Activated naive CD4-positive, alpha-beta T cell treated with anti-CD3 and anti-CD28 coated beads, Interleukin-2, amount 10 ng/mL, durations not matched to agents 7 days and 5 days (primary cell): ENCODE measurements around the gene CNP.
A peak's percentile ranks its signal among the peaks of the same experiment; 100 is the strongest.

Experiments
- CTCF ChIA-PET: fragments of 350-600 bp; sonication (Branson Sonifier 250); formaldehyde crosslinking; loops from one replicate; lab custom pipeline; 2021; ENCODE audit warnings: antibody characterized with exemption; lab: Charles Lee
- DNase-seq: peaks from one replicate; pipeline ENCODE4 v3.0.0-alpha.2; 2020
- H3K27ac Mint-ChIP-seq: one replicate; pipeline ENCODE4 v1.8.0; 2021; ENCODE audit warnings: mild to moderate bottlenecking, moderate library complexity, mixed read lengths
- H3K27me3 Mint-ChIP-seq: one replicate; pipeline ENCODE4 v1.8.0; 2021; ENCODE audit warnings: mild to moderate bottlenecking, mixed read lengths
- H3K36me3 Mint-ChIP-seq: one replicate; pipeline ENCODE4 v1.8.0; 2021; ENCODE audit warnings: mixed read lengths
- H3K4me1 Mint-ChIP-seq: one replicate; pipeline ENCODE4 v1.8.0; 2021; ENCODE audit warnings: mixed read lengths
- H3K4me3 Mint-ChIP-seq: one replicate; pipeline ENCODE4 v1.8.0; 2021; ENCODE audit warnings: mild to moderate bottlenecking, moderate library complexity, mixed read lengths
- H3K9me3 Mint-ChIP-seq: one replicate; pipeline ENCODE4 v1.8.0; 2021; ENCODE audit warnings: mixed read lengths

CNP gene

GRCh38 chr17:41971721-41972523 is 5.3 kb downstream of the CNP start:
- CTCF ChIA-PET: no interaction called here
- Mint-ChIP-seq H3K4me3 (no peak overlapping the region), H3K36me3 (peaks cover 49% of the 10 kb centered on the region)

GRCh38 chr17:41972571-41973407 is 6.2 kb downstream of the CNP start:
- no peak overlapping the region for H3K4me3 Mint-ChIP-seq
- CTCF ChIA-PET: no interaction called here
- no peak overlapping the region for H3K27ac Mint-ChIP-seq
- H3K36me3 Mint-ChIP-seq: peaks cover 54% of the 10 kb centered on the region
- no peaks in the 10 kb centered on the region for H3K9me3 Mint-ChIP-seq
- no peaks in the 10 kb centered on the region for H3K27me3 Mint-ChIP-seq
- DNase-seq: no peak
- H3K4me1 Mint-ChIP-seq: peaks cover 28% of the 10 kb centered on the region

More at GRCh38 chr17:41971721-41972523, 5.3 kb downstream of the CNP start:
- H3K4me1 Mint-ChIP-seq: peaks cover 34% of the 10 kb centered on the region
- H3K27ac Mint-ChIP-seq: no peak overlapping the region
- no peak for DNase-seq
- H3K9me3 Mint-ChIP-seq: no peaks in the 10 kb centered on the region
- no peaks in the 10 kb centered on the region for H3K27me3 Mint-ChIP-seq

GRCh38 chr17:41973408-41973811 is 6.8 kb downstream of the CNP start:
- no peak for DNase-seq
- H3K36me3 Mint-ChIP-seq: peaks cover 52% of the 10 kb centered on the region
- peaks cover 22% of the 10 kb centered on the region for H3K4me1 Mint-ChIP-seq
- no peak overlapping the region for H3K27ac Mint-ChIP-seq
- no peaks in the 10 kb centered on the region for H3K9me3 Mint-ChIP-seq
- no peak overlapping the region for H3K4me3 Mint-ChIP-seq
- CTCF ChIA-PET: no interaction called here
- no peaks in the 10 kb centered on the region for H3K27me3 Mint-ChIP-seq

DNA sequence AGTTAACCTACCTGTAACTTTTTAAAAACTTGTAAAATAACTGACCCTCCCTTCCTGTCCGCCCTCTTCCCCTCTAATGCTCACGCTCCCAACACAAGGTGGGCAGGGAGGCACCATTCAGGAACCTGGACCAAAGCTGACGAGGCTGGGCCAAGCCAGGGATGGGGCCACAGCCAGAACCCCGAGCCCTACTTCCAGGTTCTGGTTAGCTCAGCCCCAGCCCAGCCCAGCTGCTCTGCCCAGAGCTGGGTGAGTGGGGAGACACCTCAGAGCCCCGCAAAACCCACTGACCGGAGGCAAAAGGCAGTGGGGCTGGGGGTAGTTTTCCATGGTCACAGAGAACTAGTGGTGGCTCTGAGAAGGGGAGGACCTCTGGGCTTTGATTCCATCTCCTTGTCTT is 7.4 kb downstream of the CNP start:
- Mint-ChIP-seq H3K4me3 (no peak overlapping the region), H3K36me3 (peaks cover 50% of the 10 kb centered on the region), H3K27ac (no peak overlapping the region), H3K4me1 (peaks cover 17% of the 10 kb centered on the region), H3K27me3 (no peaks in the 10 kb centered on the region), H3K9me3 (no peaks in the 10 kb centered on the region)
- CTCF ChIA-PET: no interaction called here
- DNase-seq: no peak

- peaks cover 10% of the 10 kb centered on the region for H3K4me1 Mint-ChIP-seq
- no peak for DNase-seq
- H3K27ac Mint-ChIP-seq: no peak overlapping the region
- H3K9me3 Mint-ChIP-seq: no peaks in the 10 kb centered on the region
- CTCF ChIA-PET: interaction anchor here (0.8 kb wide), 1 partner anchor 12 kb away, joined by 3 read pairs; no protein-coding TSS in a partner anchor
- H3K4me3 Mint-ChIP-seq: no peak overlapping the region
- H3K36me3 Mint-ChIP-seq: peaks cover 51% of the 10 kb centered on the region
- H3K27me3 Mint-ChIP-seq: no peaks in the 10 kb centered on the region
Observed at GRCh38 chr17:41974658-41975057, 8.1 kb downstream of the CNP start.

GRCh38 chr17:41975099-41976083 is 8.8 kb downstream of the CNP start:
- CTCF ChIA-PET: interaction anchor here (0.8 kb wide), 1 partner anchor 13 kb away, joined by 3 read pairs; no protein-coding TSS in a partner anchor
- H3K36me3 Mint-ChIP-seq: peaks cover 55% of the 10 kb centered on the region
- H3K4me3 Mint-ChIP-seq: no peak overlapping the region
- peaks cover 7% of the 10 kb centered on the region for H3K4me1 Mint-ChIP-seq
- DNase-seq: no peak
- no peaks in the 10 kb centered on the region for H3K9me3 Mint-ChIP-seq
- no peaks in the 10 kb centered on the region for H3K27me3 Mint-ChIP-seq
- no peak overlapping the region for H3K27ac Mint-ChIP-seq

DNA sequence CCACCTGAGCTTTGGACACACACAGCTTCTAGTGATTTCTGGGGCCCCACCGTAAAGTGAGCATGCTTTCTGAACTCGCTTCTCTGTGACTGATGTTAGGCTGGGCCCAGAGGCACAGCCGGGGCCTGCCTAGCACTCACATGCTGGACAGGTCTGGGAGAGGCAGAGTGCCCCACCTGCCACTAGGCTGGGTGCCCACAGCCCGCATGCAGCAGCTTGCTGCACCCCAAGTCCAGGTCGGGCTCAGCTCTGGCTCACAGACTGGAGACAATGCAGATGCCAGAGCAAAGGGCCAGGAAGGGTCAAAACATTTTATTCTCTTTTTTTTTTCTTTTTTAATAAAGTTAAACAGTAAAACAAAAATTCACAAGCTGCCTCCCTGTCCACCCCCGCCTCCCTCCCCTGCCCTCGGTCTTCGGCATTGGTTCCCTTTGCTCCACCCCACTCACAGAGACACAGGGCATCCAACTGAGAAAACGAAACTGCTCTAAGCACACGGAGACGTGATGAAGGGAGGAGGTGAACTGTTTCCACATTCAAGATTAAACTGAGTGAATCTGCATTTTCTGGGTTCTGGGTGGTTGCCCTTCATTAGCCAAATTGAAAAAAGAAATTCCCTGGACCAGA is 9.7 kb downstream of the CNP start:
- H3K4me1 Mint-ChIP-seq: peaks cover 3% of the 10 kb centered on the region
- no peaks in the 10 kb centered on the region for H3K27me3 Mint-ChIP-seq
- DNase-seq: no peak
- H3K36me3 Mint-ChIP-seq: peaks cover 59% of the 10 kb centered on the region
- H3K9me3 Mint-ChIP-seq: no peaks in the 10 kb centered on the region
- peak overlapping the region; percentile 39 for H3K27ac Mint-ChIP-seq
- no peak overlapping the region for H3K4me3 Mint-ChIP-seq
- CTCF ChIA-PET: no interaction called here

DNA sequence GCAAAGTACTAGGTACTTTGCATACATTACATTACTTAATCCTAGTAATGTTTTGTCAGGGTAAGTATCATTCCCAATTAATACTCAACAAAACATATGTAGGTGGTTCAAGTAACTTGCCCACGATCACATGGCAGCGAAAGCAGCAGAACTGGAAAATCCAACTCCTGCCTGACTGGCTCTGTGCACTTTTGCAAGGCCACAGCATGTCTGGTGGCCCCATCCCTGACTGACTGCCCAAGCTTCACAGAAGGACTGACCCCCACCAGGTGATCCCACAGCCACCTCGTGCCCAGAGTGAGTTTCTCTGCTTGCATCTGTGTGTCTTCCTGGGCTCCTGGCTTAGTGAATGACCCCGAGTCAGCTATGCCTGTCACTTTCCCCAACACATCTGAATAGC is 11.4 kb downstream of the CNP start:
- Mint-ChIP-seq H3K4me1 (no peaks in the 10 kb centered on the region), H3K36me3 (peaks cover 64% of the 10 kb centered on the region), H3K9me3 (no peaks in the 10 kb centered on the region), H3K27me3 (no peaks in the 10 kb centered on the region), H3K4me3 (no peak overlapping the region), H3K27ac (no peak overlapping the region)
- no peak for DNase-seq
- CTCF ChIA-PET: interaction anchor here (1.4 kb wide), 1 partner anchor 11 kb away, joined by 3 read pairs; the partner anchor contains the start of gene CNP

GRCh38 chr17:41982026-41982760 is 15.6 kb downstream of the CNP start:
- no peak overlapping the region for H3K4me3 Mint-ChIP-seq
- H3K9me3 Mint-ChIP-seq: no peaks in the 10 kb centered on the region
- no peak for DNase-seq
- H3K4me1 Mint-ChIP-seq: no peaks in the 10 kb centered on the region
- peaks cover 50% of the 10 kb centered on the region for H3K36me3 Mint-ChIP-seq
- H3K27ac Mint-ChIP-seq: peak overlapping the region; percentile 38
- no peaks in the 10 kb centered on the region for H3K27me3 Mint-ChIP-seq
- CTCF ChIA-PET: no interaction called here

DNA sequence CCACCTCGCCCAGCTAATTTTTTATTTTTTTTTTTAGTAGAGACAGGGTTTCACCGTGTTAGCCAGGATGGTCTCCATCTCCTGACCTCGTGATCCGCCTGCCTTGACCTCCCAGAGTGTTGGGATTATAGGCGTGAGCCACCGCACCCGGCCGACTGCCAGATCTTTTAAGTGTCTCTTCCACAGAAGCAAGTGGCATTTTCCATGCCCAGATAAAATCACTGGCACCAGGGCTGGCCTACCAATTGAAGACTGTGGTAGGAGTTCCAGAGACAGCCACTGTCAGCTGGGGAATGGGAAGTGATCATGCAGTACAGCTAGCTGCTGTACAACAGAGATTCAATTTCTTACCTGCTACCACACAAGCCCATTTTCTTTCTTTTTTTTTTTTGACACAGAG is 17.9 kb downstream of the CNP start:
- peaks cover 55% of the 10 kb centered on the region for H3K36me3 Mint-ChIP-seq
- CTCF ChIA-PET: no interaction called here
- DNase-seq: no peak
- no peaks in the 10 kb centered on the region for H3K4me1 Mint-ChIP-seq
- H3K27me3 Mint-ChIP-seq: no peaks in the 10 kb centered on the region
- H3K4me3 Mint-ChIP-seq: no peak overlapping the region
- no peaks in the 10 kb centered on the region for H3K9me3 Mint-ChIP-seq
- no peak overlapping the region for H3K27ac Mint-ChIP-seq

- Mint-ChIP-seq H3K4me1 (no peaks in the 10 kb centered on the region), H3K27ac (no peak overlapping the region)
- CTCF ChIA-PET: interaction anchor here (0.6 kb wide), 1 partner anchor 80 kb away, joined by 3 read pairs; no protein-coding TSS in a partner anchor
Observed at GRCh38 chr17:41985919-41986318, 19.3 kb downstream of the CNP start.

GRCh38 chr17:41986634-41987033 is 20.0 kb downstream of the CNP start:
- H3K36me3 Mint-ChIP-seq: peaks cover 49% of the 10 kb centered on the region
- no peaks in the 10 kb centered on the region for H3K9me3 Mint-ChIP-seq
- H3K4me1 Mint-ChIP-seq: no peaks in the 10 kb centered on the region
- no peaks in the 10 kb centered on the region for H3K27me3 Mint-ChIP-seq
- no peak overlapping the region for H3K27ac Mint-ChIP-seq
- H3K4me3 Mint-ChIP-seq: no peak overlapping the region
- DNase-seq: no peak
- CTCF ChIA-PET: no interaction called here

More at GRCh38 chr17:41985919-41986318, 19.3 kb downstream of the CNP start:
- no peaks in the 10 kb centered on the region for H3K27me3 Mint-ChIP-seq
- no peak overlapping the region for H3K4me3 Mint-ChIP-seq
- peaks cover 51% of the 10 kb centered on the region for H3K36me3 Mint-ChIP-seq
- H3K9me3 Mint-ChIP-seq: no peaks in the 10 kb centered on the region
- DNase-seq: no peak

DNA sequence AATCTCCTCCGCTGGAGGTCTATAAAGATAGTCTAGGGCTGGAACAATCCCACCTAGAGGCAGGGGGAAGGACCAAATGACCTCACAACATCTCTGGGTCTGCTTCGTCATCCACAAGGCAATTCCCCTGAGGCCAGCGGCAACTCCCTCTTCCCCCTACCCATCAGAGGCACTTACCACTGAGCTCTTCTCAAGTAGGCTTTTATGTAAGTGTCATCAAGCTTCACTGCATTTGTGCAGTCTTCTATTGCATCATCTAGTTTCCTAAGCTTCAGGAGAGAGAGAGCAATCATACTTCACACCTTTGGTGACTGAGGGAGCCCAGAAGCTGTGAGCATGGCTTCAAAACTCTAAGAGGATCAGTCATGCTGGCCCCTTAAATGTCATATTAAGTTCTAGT is 21.0 kb downstream of the CNP start:
- H3K36me3 Mint-ChIP-seq: peaks cover 44% of the 10 kb centered on the region
- no peak for DNase-seq
- no peak overlapping the region for H3K4me3 Mint-ChIP-seq
- H3K27ac Mint-ChIP-seq: no peak overlapping the region
- no peaks in the 10 kb centered on the region for H3K9me3 Mint-ChIP-seq
- no peaks in the 10 kb centered on the region for H3K27me3 Mint-ChIP-seq
- no peaks in the 10 kb centered on the region for H3K4me1 Mint-ChIP-seq
- CTCF ChIA-PET: no interaction called here
